WTC11 (cell line): Measurements from ENCODE around the gene EREG. TPM values are rescaled to one million over a fixed set of nuclear protein-coding genes. Genes with fewer than 3 reads are reported as not detected.

Source experiments
- ATAC-seq: fragments of 200-7000 bp; cut with Tn5 transposase; 2 replicates; pipeline ENCODE4 v1.10.0; 2021; ENCODE audit warnings: mild to moderate bottlenecking, moderate library complexity
- CTCF ChIA-PET: fragments of 300-600 bp; sonication (Branson Sonifier 250); formaldehyde crosslinking; loops from one replicate; lab custom pipeline; 2021; ENCODE audit warnings: antibody characterized with exemption; lab: Charles Lee
- POLR2A ChIA-PET: fragments of 350-600 bp; sonication (Branson Sonifier 250); formaldehyde crosslinking; loops from one replicate; lab custom pipeline; 2021; ENCODE audit warnings: antibody characterized with exemption; lab: Charles Lee
- DNase-seq: peaks from one replicate; pipeline ENCODE4 v3.0.0; 2021; ENCODE audit warnings: low spot score
- H3K27ac Mint-ChIP-seq: 2 replicates; pipeline ENCODE4 v1.8.0; 2021; ENCODE audit warnings: mixed read lengths
- H3K27me3 Mint-ChIP-seq: 2 replicates; pipeline ENCODE4 v1.8.0; 2021; ENCODE audit warnings: low read depth, mild to moderate bottlenecking, moderate library complexity, mixed read lengths
- H3K36me3 Mint-ChIP-seq: 2 replicates; pipeline ENCODE4 v1.8.0; 2021; ENCODE audit warnings: mixed read lengths
- H3K4me1 Mint-ChIP-seq: 2 replicates; pipeline ENCODE4 v1.8.0; 2022; ENCODE audit warnings: mixed read lengths
- H3K4me3 Mint-ChIP-seq: 2 replicates; pipeline ENCODE4 v1.8.0; 2021; ENCODE audit warnings: mild to moderate bottlenecking, moderate library complexity, mixed read lengths
- H3K9me3 Mint-ChIP-seq: 2 replicates; pipeline ENCODE4 v1.8.0; 2021; ENCODE audit warnings: mixed read lengths
- ATF1 ChIP-seq: sonication (generic); formaldehyde crosslinking; IDR thresholded peaks from 2 replicates; pipeline ENCODE4 v1.8.1; 2023; ENCODE audit warnings: mild to moderate bottlenecking, moderate library complexity, missing genetic modification reagents
- ATF3 ChIP-seq: sonication (generic); formaldehyde crosslinking; conservative IDR thresholded peaks from 2 replicates; pipeline ENCODE4 v1.8.1; 2022; ENCODE audit warnings: mild to moderate bottlenecking, missing genetic modification reagents
- CTCF ChIP-seq: fragments of 200-600 bp; IDR thresholded peaks from 2 replicates; pipeline ENCODE4 v1.8.0; 2022; ENCODE audit warnings: antibody characterized with exemption
- ETV6 ChIP-seq: sonication (generic); formaldehyde crosslinking; IDR thresholded peaks from 2 replicates; pipeline ENCODE4 v1.8.1; 2022; ENCODE audit warnings: mild to moderate bottlenecking, missing genetic modification reagents
- NR1H2 ChIP-seq: sonication (generic); formaldehyde crosslinking; IDR thresholded peaks from 2 replicates; pipeline ENCODE4 v1.9.0; 2021; ENCODE audit warnings: mild to moderate bottlenecking, moderate library complexity, missing genetic modification reagents
- PRDM15 ChIP-seq: sonication (generic); formaldehyde crosslinking; IDR thresholded peaks from 2 replicates; pipeline ENCODE4 v1.8.0; 2022; ENCODE audit warnings: missing genetic modification reagents
- SOX15 ChIP-seq: fragments of 250-450 bp; sonication (Bioruptor Pico); IDR thresholded peaks from 2 replicates; pipeline ENCODE4 v1.9.0; 2021; ENCODE audit warnings: mild to moderate bottlenecking
- USF1 ChIP-seq: sonication (generic); formaldehyde crosslinking; IDR thresholded peaks from 2 replicates; pipeline ENCODE4 v1.8.0; 2022; ENCODE audit warnings: mild to moderate bottlenecking, missing genetic modification reagents
- ZNF138 ChIP-seq: sonication (generic); formaldehyde crosslinking; conservative IDR thresholded peaks from 2 replicates; pipeline ENCODE4 v1.8.1; 2022; ENCODE audit warnings: mild to moderate bottlenecking, moderate library complexity, missing genetic modification reagents
- ZNF423 ChIP-seq: fragments of 250-450 bp; sonication (Bioruptor Pico); IDR thresholded peaks from 2 replicates; pipeline ENCODE4 v2.1.2; 2022; ENCODE audit warnings: mild to moderate bottlenecking, moderate library complexity
- total RNA-seq: library from RNA; stranded (reverse); gene quantifications from 3 replicates; pipeline ENCODE4 v1.2.3, GENCODE V29; 2021
- TF ChIP-seq, protein P1 (sequence below): fragments of 250-450 bp; sonication (Bioruptor Pico); IDR thresholded peaks from 2 replicates; pipeline ENCODE4 v1.9.0; 2021; ENCODE audit warnings: moderate library complexity, mild to moderate bottlenecking, inconsistent platforms, borderline replicate concordance
- TF ChIP-seq, protein P2 (sequence below): sonication (generic); formaldehyde crosslinking; conservative IDR thresholded peaks from 2 replicates; pipeline ENCODE4 v1.8.1; 2023; ENCODE audit warnings: mild to moderate bottlenecking, low read depth, missing genetic modification reagents, moderate library complexity
- TF ChIP-seq, protein P3 (sequence below): sonication (generic); formaldehyde crosslinking; IDR thresholded peaks from 2 replicates; pipeline ENCODE4 v1.8.0; 2023; ENCODE audit warnings: mild to moderate bottlenecking, missing genetic modification reagents

The EREG gene
- total RNA-seq, 1 experiment from 2014 or later = 0.09 TPM

- no peak for TF ChIP-seq ETV6 (CRISPR knock-in tag)
- TF ChIP-seq, protein P1, sequence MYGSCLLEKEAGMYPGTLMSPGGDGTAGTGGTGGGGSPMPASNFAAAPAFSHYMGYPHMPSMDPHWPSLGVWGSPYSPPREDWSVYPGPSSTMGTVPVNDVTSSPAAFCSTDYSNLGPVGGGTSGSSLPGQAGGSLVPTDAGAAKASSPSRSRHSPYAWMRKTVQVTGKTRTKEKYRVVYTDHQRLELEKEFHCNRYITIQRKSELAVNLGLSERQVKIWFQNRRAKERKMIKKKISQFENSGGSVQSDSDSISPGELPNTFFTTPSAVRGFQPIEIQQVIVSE (CRISPR knock-in tag) = no peak
- no peak for TF ChIP-seq USF1
- TF ChIP-seq, protein P2, sequence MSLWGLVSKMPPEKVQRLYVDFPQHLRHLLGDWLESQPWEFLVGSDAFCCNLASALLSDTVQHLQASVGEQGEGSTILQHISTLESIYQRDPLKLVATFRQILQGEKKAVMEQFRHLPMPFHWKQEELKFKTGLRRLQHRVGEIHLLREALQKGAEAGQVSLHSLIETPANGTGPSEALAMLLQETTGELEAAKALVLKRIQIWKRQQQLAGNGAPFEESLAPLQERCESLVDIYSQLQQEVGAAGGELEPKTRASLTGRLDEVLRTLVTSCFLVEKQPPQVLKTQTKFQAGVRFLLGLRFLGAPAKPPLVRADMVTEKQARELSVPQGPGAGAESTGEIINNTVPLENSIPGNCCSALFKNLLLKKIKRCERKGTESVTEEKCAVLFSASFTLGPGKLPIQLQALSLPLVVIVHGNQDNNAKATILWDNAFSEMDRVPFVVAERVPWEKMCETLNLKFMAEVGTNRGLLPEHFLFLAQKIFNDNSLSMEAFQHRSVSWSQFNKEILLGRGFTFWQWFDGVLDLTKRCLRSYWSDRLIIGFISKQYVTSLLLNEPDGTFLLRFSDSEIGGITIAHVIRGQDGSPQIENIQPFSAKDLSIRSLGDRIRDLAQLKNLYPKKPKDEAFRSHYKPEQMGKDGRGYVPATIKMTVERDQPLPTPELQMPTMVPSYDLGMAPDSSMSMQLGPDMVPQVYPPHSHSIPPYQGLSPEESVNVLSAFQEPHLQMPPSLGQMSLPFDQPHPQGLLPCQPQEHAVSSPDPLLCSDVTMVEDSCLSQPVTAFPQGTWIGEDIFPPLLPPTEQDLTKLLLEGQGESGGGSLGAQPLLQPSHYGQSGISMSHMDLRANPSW (CRISPR knock-in tag) = no peak
These were observed 7.0 kb upstream of the EREG start (continued) for GRCh38 chr4:74357965-74358364.

DNA sequence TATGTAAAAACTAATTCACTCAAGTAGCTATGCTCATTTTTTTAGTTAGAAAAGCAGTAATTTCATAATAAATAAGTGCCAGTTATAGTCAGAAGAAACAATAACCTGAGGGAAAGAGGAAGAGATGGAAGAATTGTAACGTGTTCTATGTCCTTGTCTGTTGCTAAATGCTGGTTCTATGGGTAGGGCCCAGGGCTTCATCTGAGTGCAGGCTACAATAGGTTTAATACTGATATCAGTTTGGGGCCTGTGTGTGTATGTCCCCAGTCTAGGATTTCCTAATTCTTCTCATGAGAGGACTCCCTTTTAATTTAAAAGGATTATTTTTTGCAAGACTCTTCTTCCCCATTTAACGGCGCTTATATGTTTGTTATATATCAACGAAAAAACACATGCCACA lies 3.3 kb upstream of the EREG start:
- H3K4me1 Mint-ChIP-seq = peaks cover 13% of the 10 kb centered on the region
- H3K4me3 Mint-ChIP-seq = no peak overlapping the region
- H3K27me3 Mint-ChIP-seq = peaks cover 30% of the 10 kb centered on the region
- no peak for TF ChIP-seq SOX15
- no peak for TF ChIP-seq ZNF423 (CRISPR knock-in tag)
- TF ChIP-seq, protein P3, sequence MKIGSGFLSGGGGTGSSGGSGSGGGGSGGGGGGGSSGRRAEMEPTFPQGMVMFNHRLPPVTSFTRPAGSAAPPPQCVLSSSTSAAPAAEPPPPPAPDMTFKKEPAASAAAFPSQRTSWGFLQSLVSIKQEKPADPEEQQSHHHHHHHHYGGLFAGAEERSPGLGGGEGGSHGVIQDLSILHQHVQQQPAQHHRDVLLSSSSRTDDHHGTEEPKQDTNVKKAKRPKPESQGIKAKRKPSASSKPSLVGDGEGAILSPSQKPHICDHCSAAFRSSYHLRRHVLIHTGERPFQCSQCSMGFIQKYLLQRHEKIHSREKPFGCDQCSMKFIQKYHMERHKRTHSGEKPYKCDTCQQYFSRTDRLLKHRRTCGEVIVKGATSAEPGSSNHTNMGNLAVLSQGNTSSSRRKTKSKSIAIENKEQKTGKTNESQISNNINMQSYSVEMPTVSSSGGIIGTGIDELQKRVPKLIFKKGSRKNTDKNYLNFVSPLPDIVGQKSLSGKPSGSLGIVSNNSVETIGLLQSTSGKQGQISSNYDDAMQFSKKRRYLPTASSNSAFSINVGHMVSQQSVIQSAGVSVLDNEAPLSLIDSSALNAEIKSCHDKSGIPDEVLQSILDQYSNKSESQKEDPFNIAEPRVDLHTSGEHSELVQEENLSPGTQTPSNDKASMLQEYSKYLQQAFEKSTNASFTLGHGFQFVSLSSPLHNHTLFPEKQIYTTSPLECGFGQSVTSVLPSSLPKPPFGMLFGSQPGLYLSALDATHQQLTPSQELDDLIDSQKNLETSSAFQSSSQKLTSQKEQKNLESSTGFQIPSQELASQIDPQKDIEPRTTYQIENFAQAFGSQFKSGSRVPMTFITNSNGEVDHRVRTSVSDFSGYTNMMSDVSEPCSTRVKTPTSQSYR (CRISPR knock-in tag) = no peak
- TF ChIP-seq ZNF138 (CRISPR knock-in tag) = no peak
- TF ChIP-seq, protein P2 (CRISPR knock-in tag) = no peak
- no peak for TF ChIP-seq ATF3 (CRISPR knock-in tag)
- TF ChIP-seq ATF1 (CRISPR knock-in tag) = no peak
- TF ChIP-seq PRDM15 = no peak
- no peak for TF ChIP-seq CTCF
- no peak for TF ChIP-seq NR1H2 (CRISPR knock-in tag)
- TF ChIP-seq, protein P1 (CRISPR knock-in tag) = no peak
- no peaks in the 10 kb centered on the region for H3K36me3 Mint-ChIP-seq
- H3K27ac Mint-ChIP-seq = no peak overlapping the region
- CTCF ChIA-PET = no interaction called here
- no peak for ATAC-seq
- no peak for DNase-seq
- H3K9me3 Mint-ChIP-seq = no peaks in the 10 kb centered on the region
- POLR2A ChIA-PET = no interaction called here
